ENCODE measurements around the gene CHRNA4.

DNA sequence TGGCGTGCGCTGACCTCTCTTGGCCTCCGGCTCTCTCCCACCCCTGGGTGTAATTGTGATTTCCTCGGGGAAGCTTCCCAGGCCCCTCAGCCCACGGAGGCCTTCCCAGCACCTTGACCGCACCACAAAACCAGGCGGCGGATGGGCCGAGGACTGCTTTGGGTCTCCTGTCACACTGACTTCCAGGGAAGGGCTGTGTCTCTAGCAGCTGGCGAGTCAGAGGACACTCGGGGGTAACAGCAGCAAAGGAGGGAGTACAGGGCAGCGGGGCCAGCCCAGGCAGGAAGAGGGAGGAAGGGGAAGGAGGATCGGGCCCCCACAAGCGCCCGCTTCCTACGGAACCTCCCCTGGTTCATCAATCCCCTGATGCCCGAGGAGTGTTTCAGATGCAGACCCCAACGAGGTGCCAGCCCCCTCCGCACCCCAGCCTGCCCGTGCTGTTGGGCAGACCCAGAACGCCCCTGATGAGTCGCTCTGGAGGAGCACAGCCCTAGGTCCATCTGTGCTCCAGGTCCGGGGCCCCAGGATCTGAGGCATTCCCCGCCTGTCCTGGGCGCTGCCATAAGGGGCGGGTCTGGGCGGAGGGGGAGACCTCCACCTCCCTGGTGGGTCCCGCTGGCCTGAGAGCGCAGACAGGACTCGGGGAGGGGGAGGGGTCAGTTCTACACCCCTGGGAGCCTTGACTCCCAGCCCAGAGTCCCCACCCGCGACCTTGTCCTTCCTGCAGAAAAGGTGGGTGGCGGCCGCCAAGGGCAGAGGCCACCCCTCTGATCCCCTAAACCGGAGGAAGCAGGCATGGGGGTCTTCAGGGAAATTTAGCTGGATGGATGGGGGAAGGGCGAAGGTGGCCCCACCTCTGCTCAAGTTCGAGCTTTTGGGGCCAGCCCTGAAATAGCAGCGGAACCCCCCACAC lies 956 bp downstream of the CHRNA4 start:
- TF ChIP-seq, protein P1, sequence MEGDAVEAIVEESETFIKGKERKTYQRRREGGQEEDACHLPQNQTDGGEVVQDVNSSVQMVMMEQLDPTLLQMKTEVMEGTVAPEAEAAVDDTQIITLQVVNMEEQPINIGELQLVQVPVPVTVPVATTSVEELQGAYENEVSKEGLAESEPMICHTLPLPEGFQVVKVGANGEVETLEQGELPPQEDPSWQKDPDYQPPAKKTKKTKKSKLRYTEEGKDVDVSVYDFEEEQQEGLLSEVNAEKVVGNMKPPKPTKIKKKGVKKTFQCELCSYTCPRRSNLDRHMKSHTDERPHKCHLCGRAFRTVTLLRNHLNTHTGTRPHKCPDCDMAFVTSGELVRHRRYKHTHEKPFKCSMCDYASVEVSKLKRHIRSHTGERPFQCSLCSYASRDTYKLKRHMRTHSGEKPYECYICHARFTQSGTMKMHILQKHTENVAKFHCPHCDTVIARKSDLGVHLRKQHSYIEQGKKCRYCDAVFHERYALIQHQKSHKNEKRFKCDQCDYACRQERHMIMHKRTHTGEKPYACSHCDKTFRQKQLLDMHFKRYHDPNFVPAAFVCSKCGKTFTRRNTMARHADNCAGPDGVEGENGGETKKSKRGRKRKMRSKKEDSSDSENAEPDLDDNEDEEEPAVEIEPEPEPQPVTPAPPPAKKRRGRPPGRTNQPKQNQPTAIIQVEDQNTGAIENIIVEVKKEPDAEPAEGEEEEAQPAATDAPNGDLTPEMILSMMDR (conservative IDR thresholded peaks at IDR 0.05), result no peak
- no peak for TF ChIP-seq ZFX (IDR thresholded peaks at IDR 0.05)

Data from C4-2B (cell line).